OCI-LY7 (cell line): ENCODE results near the gene ERGIC1. TPM values are rescaled to one million over a fixed set of nuclear protein-coding genes. Genes with fewer than 3 reads are reported as not detected.

Experiments used
- BruUV-seq: library from RNA; stranded (reverse); fragments of 400-500 nt; replicated peaks from 2 replicates; lab custom pipeline; 2021; lab: Mats Ljungman, UMichigan
- CTCF ChIA-PET: fragments of 300-600 bp; sonication (Branson Sonifier 250); formaldehyde crosslinking; loops from one replicate; lab custom pipeline; 2022; ENCODE audit warnings: antibody characterized with exemption; ENCODE audit not compliant: unreplicated experiment; lab: Charles Lee
- POLR2A ChIA-PET: fragments of 300-600 bp; sonication (Branson Sonifier 250); formaldehyde crosslinking; loops from one replicate; lab custom pipeline; 2022; ENCODE audit warnings: antibody characterized with exemption; lab: Charles Lee
- DNase-seq: peaks from one replicate; pipeline ENCODE4 v3.0.0-alpha.2; 2015; ENCODE audit warnings: low spot score
- H2AFZ ChIP-seq: fragments of 200-600 bp; sonication (generic), shearing (Covaris generic); 2 replicates; pipeline ENCODE4 v1.6.1; 2014; ENCODE audit warnings: mild to moderate bottlenecking, antibody characterized with exemption, low read length, moderate library complexity
- H3K27ac ChIP-seq: fragments of 200-600 bp; sonication (generic); 2 replicates; pipeline ENCODE4 v1.5.1; 2014; ENCODE audit warnings: mixed run types, low read depth, mild to moderate bottlenecking, moderate library complexity, low read length, inconsistent platforms; ENCODE audit not compliant: poor library complexity, severe bottlenecking
- H3K36me3 ChIP-seq: fragments of 200-600 bp; sonication (generic); 2 replicates; pipeline ENCODE4 v1.6.1; 2014; ENCODE audit warnings: mild to moderate bottlenecking, antibody characterized with exemption, low read length, moderate library complexity, mixed read lengths; ENCODE audit not compliant: insufficient read depth
- H3K4me1 ChIP-seq: fragments of 200-600 bp; sonication (generic); 2 replicates; pipeline ENCODE4 v1.5.1; 2014; ENCODE audit warnings: mild to moderate bottlenecking, low read length; ENCODE audit not compliant: insufficient read depth, poor library complexity, severe bottlenecking
- H3K4me2 ChIP-seq: fragments of 200-600 bp; sonication (generic); 2 replicates; pipeline ENCODE4 v1.6.1; 2014; ENCODE audit warnings: mild to moderate bottlenecking, low read length
- H3K4me3 ChIP-seq: fragments of 200-600 bp; sonication (generic); 2 replicates; pipeline ENCODE4 v1.5.1; 2014; ENCODE audit warnings: mild to moderate bottlenecking, low read depth, low read length; ENCODE audit not compliant: poor library complexity, severe bottlenecking
- H3K79me2 ChIP-seq: fragments of 200-600 bp; sonication (generic); 2 replicates; pipeline ENCODE4 v1.6.1; 2016; ENCODE audit warnings: low read depth, mild to moderate bottlenecking, low read length, moderate library complexity, mixed read lengths; ENCODE audit not compliant: insufficient read depth
- H3K9me2 ChIP-seq: fragments of 200-600 bp; sonication (generic); 2 replicates; pipeline ENCODE4 v1.6.1; 2016; ENCODE audit warnings: mild to moderate bottlenecking, low read length, mixed read lengths; ENCODE audit not compliant: insufficient read depth
- H3K9me3 ChIP-seq: fragments of 200-600 bp; sonication (generic); 2 replicates; pipeline ENCODE4 v1.6.1; 2014; ENCODE audit warnings: mild to moderate bottlenecking, mixed run types, low read length, mixed read lengths
- H4K20me1 ChIP-seq: fragments of 200-600 bp; sonication (generic); 2 replicates; pipeline ENCODE4 v1.6.1; 2014; ENCODE audit warnings: mild to moderate bottlenecking, antibody characterized with exemption, low read length, moderate library complexity, mixed read lengths; ENCODE audit not compliant: insufficient read depth
- CTCF ChIP-seq: fragments of 200-600 bp; sonication (generic); conservative IDR thresholded peaks from 2 replicates; pipeline ENCODE4 v1.5.1; 2014; ENCODE audit warnings: mild to moderate bottlenecking, antibody characterized with exemption, low read length, moderate library complexity, mixed read lengths
- EZH2phosphoT487 ChIP-seq: fragments of 200-600 bp; sonication (generic); IDR thresholded peaks from 2 replicates; pipeline ENCODE4 v1.6.1; 2018; ENCODE audit warnings: low read depth, borderline replicate concordance, mild to moderate bottlenecking, mixed run types, antibody characterized with exemption, low read length, moderate library complexity, mixed read lengths
- intact Hi-C: fragments of 100-400 bp; cut with micrococcal nuclease; formaldehyde crosslinking; loops from one replicate; pipeline ENCODE4 v1.10.0; 2022; ENCODE audit not compliant: unreplicated experiment
- total RNA-seq, 2 experiments: library from RNA; depleted of rRNA in 1 of 2; stranded (reverse); fragments of >200 nt in 1 of 2; shearing (Covaris generic) in 1 of 2; gene quantifications; 2 replicates each; pipeline ENCODE4 v1.2.3, GENCODE V29; 2014 to 2022

Gene ERGIC1
- total RNA-seq, 2 experiments from 2014 or later, result 125 to 178 TPM

DNA sequence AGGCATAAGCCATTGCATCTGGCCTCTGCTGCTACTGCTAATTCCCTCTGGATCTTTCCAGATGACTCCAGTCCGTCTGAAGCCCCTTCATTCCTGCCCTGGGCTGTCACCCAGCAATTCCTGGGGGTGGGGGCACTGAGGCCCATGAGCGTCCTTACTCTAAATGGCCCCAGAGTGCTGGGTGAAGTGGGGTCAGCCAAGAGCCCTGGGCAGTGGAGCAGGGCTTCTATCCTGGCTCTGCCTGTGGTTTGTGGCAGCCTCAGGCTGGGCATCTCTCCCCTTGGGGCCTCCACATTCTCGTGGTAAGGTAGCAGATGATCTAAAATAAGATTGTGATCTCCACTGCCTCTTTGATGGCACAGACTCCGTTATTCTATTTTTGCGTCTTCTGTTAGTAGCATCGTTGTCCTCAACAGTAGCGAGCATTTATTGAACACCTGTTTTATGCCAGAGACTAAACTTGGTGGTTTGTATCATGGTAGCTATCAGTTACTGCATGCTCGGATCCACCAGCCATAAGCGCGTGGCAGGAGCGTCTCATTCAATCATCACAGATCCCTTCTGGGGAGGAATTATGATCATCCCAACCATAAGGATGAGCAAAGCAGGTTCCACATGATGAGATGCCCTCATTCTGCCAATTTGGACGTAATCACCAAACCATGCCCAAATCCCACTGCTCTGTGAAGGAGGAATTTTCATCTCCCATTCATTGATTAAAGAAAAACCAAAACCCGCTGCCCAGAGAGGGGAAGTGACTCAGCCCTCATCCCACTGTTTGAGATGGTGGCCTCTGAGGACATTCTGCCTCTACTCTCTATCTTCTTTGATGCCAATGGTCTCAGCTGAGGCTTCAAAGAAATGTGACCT lies 41.1 kb upstream of the ERGIC1 start:
- TF ChIP-seq EZH2phosphoT487 (no peak), CTCF (no peak)
- BruUV-seq, result no TSS peak
- Histone ChIP-seq H3K27ac (no peak overlapping the region), H3K9me2 (no peaks in the 10 kb centered on the region), H3K9me3 (no peaks in the 10 kb centered on the region), H3K4me3 (no peak overlapping the region), H3K4me1 (no peaks in the 10 kb centered on the region), H3K4me2 (no peak overlapping the region), H2AFZ (no peak overlapping the region), H3K79me2 (no peaks in the 10 kb centered on the region), H3K36me3 (no peaks in the 10 kb centered on the region), H4K20me1 (no peaks in the 10 kb centered on the region)
- no peak for DNase-seq
- ChIA-PET POLR2A (interaction anchor here (0.6 to 1.0 kb wide), 2 partner anchors 11 to 15 kb away, joined by 3 to 7 read pairs; no protein-coding TSS in a partner anchor), CTCF (no interaction called here)
- intact Hi-C loops, result no loop called here

- no peak for DNase-seq
- Histone ChIP-seq H3K4me1 (no peaks in the 10 kb centered on the region), H3K4me3 (no peak overlapping the region), H3K4me2 (no peak overlapping the region), H2AFZ (no peak overlapping the region), H3K36me3 (no peaks in the 10 kb centered on the region), H3K79me2 (no peaks in the 10 kb centered on the region), H4K20me1 (no peaks in the 10 kb centered on the region), H3K27ac (no peak overlapping the region), H3K9me3 (no peaks in the 10 kb centered on the region), H3K9me2 (no peaks in the 10 kb centered on the region)
- BruUV-seq, result no TSS peak
- TF ChIP-seq EZH2phosphoT487 (no peak), CTCF (no peak)
- POLR2A ChIA-PET, result no interaction called here
- intact Hi-C loops, result no loop called here
- CTCF ChIA-PET, result no interaction called here
Observed at GRCh38 chr5:172793577-172794488, 40.2 kb upstream of the ERGIC1 start.
